HG02610 (cell line): ENCODE measurements around the gene MPST.
"Not testable (repeated sequence)": the region's sequence is repeated elsewhere in the genome, so short reads cannot be mapped to it uniquely, and the experiment has no call there.

Experiments used
- ATAC-seq: cut with Tn5 transposase; IDR thresholded peaks from one replicate; pipeline ENCODE4 v1.9.1; 2021; ENCODE audit warnings: mild to moderate bottlenecking, moderate library complexity; ENCODE audit not compliant: unreplicated experiment

MPST gene

GRCh38 chr22:37019309-37020191 is at the start of gene MPST, which contains the start of gene TST:
Gene MPST (plus strand): TSS chr22:37019742. CDS start chr22:37019837, 95 bp downstream.
Gene TST (minus strand): TSS chr22:37019447. CDS start chr22:37018732, 715 bp downstream.
- ATAC-seq, result peak; percentile 66

DNA sequence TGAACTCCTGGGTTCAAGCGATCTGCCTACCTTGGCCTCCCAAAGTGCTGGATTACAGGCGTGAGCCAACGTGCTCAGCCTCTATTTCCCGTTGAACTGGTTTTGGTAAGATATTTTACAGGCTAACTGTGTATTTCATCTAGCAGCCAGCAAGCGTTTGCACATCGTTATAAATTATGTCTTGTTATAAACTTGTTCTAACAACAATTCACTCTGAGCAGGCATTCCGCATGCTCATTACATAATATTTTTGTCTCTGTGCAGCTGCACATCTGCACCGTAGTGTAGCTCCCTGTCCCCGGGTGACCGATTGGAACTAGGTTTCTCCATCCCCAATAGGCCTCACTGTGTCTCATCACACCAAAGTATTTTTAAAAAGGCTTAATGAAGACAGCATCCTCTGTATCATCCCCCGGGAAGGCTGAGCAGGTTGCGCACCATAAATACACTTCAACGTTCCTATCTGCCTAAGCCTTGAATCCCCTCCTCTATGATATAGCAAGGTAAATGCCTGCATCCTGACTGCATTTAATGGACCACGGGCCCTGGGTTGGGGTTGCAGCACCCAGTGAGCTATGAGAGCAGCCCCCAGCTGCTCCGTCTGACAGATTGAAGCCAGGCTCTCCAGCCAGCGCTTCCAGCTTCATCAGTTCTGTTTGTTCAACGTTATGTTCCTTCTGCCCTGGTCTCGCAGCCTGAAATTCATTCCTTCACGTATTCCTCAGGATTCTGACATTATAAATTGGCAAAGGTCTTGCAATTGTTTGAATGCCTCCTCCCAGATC is 48.0 kb upstream of the MPST start:
- ATAC-seq, result no peak

DNA sequence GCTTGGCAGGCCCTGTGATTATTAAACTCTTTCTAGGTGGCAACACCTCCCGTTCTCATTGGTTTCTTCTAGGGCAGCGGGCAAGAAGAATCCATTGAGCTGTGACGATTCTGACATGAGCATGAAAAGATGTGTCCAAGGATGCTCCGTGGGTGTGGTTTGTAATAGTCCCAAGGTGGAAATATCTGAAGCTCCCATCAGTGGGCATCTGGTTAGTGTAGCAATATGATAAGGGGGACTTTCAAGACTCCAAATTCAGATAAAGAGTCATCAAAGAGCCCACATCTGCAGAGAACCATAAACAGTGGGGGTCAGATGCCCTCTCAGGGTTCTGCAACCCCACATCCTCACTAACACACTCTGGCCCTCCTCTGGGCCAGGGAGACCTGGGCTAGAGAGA is 42.9 kb upstream of the MPST start:
- ATAC-seq, result no peak

DNA sequence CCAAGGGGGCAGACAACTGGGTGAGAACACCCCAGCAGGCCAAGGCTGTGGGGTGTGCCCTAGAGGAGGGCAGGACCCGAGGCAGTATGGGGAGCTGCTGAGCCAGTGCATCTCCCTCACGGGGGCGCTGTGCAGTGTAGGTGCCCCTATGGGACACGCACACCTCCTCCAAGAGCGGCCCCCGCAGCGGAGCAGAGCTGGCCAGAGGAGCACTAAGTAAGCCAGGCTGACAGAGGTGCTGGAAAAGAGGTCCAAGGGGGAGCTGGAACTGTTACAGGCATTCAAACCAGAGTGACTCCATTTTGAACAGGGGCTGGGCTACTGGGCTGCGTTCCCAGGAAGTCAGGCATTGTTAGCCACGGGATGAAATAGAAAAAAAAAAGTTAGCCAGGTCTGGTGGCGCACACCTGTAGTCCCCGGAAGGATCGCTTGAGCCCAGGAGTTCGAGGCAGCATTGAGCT is 42.1 kb upstream of the MPST start:
- ATAC-seq, result no peak

- peak; percentile 70 for ATAC-seq
Observed at GRCh38 chr22:36977947-36978660, 41.4 kb upstream of the MPST start.

DNA sequence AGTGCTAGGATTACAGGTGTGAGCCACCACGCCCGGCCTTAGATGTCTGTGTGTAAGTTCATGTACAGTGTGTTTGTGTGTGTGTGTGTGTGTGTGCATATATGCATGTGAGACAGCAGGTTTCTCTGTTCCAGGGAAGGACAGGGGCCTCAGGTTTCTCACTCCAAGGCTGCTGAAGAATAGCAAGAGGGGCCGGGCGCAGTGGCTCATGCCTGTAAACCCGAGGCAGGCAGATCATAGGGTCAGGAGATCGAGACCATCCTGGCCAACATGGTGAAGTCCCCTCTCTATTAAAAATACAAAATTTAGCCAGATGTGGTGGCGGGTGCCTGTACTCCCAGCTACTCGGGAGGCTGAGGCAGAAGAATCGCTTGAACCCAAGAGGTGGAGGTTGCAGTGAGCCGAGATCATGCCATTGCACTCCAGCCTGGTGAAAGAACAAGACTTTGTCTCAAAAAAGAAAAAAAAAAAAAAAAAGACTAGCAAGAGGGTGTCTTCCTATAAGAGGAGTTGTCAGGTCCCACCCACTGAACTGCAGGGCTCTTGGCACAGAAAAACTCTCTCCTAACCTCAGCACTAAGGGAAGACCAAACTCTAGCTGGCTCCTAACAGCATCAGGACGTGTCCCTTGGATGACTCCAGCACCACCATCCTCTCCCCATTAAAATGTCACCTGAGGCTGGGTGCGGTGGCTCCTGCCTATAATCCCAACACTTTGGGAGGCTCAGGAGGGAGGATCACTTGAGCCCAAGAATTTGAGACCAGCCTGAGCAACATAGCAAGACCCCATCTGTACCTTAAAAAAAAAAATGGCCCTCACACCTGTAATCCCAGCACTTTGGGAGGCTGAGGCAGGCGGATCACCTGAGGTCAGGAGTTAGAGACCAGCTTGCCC is 40.3 kb upstream of the MPST start:
- ATAC-seq, result no peak

GRCh38 chr22:36981247-36981775 is 38.2 kb upstream of the MPST start:
- no peak for ATAC-seq

DNA sequence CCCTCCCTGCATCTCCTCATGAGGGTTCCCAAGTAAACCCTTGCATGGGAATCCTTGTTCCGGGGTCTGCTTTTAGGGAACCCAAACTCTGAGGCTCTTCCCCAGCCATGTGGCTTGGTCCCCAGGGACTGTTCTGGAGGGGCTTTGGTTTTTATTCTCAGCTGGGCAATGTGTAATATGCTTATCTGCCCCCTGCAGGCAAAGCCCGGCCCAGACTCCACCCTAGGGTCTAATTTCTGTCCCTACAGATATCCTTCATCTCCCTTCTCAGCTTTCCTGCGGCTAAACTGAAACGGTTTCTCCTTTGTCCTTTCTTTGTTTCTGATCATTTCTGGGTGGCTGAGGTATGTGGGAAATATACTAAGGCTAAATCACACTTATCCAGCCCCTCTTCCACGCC is 37.4 kb upstream of the MPST start:
- no peak for ATAC-seq

DNA sequence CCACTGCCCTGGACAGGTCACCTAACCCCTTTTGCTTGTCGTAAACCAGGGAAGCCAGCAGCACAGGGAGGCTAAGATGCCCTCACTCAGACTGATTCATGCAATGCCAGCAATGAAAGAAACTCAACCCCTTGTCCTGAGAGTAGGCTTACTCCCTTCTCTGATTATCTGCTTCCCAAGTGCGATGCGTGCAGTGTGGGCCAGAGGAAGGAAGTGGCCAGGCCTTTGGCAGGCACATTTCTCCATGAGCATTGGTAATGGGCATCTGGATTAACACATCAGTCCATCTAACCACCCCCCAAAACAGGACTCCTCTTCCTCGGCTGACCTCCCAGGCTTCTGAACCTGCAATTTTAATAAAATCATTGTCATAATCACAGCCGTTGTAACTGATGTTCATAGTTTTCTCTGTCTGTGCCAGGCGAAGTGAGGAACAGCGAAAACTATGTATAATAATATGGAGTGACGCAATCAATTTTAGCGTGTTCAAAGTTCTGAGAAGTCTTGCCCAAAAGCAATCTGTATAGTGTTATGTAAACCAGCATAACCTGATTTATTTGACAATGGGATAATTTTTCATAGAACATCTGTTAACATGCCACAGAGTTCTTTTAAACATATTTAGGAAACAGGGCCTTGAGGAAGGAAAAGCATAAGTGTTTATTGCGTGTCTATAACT is 34.2 kb upstream of the MPST start:
- ATAC-seq, result no peak

DNA sequence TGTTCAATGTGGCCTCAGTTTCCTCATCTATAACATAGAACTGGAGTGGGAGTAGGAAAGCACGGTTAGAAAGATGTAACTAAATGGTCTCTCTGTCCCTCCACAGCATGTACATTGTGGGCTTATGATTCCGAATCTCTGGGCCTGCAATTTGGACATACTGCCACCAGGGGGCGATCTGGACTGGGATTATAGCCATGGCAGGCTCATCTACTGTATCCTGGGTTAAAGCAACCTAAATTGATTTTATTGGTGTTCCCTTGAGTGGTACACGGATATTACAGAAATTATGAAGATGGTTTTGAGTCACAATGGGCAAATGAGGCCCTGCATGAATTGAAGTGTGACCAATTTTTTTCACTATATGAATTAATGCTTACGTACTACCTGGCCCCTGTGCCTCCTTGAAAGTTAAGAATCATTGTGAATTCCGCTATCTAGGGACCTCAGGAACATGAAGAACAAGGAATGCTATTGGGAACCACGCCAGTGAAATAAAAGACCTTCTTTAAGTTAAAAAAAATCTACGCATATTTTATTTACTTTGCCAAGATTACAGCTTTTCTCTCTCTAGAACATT is 33.2 kb upstream of the MPST start:
- ATAC-seq, result no peak

- no peak for ATAC-seq
Observed at GRCh38 chr22:36988075-36988832, 31.3 kb upstream of the MPST start.

DNA sequence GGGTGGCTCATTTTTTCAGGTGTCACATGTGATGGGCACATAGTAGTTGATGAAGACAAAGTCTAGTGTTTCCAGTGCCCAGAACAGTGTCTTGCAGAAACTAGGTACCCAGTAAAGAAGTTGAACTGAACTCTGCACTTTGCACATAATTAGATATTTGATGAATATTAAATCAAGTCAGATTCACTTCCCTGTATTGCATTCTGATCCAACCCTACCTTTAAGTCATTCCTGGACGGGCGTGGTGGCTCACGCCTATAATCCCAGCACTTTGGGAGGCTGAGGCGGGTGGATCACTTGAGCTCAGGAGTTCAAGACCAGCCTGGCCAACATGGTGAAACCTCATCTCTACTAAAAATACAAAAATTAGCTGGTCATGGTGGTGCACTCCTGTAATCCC is 30.5 kb upstream of the MPST start:
- not testable (repeated sequence) for ATAC-seq

GRCh38 chr22:36990457-36990856 is 29.1 kb upstream of the MPST start:
- ATAC-seq, result no peak

- ATAC-seq, result no peak
Observed at GRCh38 chr22:36991206-36991605, 28.3 kb upstream of the MPST start.

DNA sequence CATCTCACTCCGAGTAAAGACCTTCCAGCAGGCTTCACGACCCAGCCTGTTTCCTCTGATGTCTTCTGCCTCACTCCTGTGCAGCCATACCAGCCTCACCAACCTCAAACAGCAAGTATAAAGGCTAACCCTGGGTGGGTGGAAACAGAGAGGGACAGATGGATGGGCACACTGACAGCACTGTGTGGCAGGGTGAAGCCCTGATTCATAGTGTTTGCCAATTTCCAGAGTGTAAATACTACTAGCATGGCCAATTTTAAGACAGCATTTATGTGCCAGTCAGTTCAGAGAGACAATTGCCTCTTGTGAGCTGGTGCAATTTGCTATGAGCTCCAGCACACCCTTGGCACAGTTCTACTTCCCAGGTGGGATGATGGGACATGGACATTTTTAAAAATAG is 21.8 kb upstream of the MPST start:
- ATAC-seq, result no peak

DNA sequence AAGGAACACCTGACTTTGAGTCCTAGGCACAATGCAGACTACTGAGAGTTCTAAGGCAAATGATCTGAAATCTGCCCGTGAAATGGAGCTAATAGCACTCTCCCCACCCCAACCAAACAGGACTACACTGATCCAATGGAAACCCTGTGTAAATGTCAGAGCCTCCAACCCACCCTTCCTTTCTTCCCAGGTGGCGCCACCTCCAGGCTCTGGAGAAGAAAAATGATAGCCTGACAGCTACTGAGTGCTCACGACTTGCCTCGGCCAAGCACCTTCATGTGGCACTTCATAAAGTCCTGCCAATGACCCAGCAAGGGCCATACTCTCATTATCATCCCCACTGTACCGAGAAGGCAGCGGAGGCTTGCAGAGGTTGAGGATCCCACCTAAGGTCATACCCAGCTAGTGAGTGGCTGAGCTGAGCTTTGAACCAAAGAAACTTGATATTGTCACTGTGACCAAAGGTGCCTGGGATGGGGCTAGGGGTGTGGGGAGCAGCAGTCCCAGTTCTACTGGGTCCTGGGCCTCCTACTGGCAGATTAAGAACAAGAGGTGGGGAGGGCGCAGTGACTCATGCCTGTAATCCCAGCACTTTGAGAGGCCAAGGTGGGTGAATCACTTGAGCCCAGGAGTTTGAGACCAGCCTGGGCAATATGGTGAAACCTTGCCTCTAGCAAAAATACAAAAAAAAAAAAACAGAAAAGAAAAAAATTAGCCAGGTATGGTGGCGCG is 20.8 kb upstream of the MPST start:
- no peak for ATAC-seq

DNA sequence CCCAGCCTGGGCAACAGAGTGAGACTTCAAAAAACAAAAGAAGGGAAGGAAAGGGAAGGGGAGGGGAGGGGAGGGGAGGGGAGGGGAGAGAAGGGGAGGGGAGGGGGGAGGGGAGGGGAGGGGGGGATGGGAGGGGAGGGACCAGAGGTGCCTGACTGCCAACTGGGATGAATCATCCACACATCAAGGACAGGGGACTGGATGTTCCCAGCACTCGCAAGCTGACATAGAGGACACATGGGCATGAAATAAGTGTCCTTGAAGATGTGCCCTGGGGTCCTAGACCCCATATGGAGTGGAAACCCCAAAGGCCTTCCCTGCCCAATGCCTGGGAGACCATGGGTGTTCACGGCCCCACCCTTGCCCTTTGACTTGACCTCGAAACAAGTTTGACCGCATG is 20.1 kb upstream of the MPST start:
- ATAC-seq, result no peak
